ENCODE results near the gene PHACTR4.
"Not testable (repeated sequence)": the region's sequence is repeated elsewhere in the genome, so short reads cannot be mapped to it uniquely, and the experiment has no call there.

The PHACTR4 gene

DNA sequence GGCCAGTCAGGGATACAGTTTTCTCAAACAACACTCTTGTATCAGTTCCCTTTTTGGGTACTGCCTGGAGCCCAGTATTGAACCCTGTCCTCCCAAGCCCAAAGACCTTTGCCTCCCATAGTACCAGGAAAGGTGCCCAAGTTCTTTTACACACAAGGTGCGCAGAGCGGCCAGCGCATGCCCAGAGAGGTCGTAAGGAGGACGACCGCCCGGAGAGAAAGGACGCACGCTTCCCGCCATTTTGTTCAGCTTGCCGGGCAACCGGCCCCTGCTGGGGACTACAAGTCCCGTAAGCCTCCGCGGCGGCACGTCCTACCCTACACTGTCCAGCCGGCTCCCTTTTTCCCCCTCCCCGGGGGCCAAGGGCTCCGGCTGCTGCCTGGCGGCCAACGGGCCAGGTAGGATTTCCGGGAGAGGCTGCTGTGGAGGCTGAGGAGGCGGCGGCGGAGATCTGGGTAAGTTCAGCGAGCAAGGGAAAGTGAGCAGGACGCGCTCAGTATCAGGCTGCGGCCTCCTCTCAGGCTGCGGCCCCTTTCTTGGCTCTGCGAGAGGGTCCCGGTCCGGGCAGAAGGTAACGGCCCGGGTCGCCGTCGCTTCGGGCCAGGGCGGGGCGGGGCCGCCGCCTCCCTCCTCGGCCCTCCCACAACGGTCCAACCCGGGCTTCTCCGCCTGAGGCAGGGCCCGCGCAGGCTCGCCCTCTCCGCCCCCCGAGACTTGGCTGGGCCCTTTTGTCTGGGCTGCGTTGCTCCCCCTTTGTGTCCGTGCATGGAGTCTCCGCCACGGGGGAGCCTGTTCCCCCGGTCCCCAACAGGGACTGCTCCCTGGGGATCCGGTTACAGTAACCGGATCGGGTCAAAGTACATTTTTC lies at the start of gene PHACTR4:
Gene PHACTR4, plus strand, starts transcription at position 370 of the 868 bp plus-strand sequence. CDS start 37,708 bp downstream, outside the sequence.
- DNase-seq (ENCODE audit: extremely low read depth, low read depth) = peak; percentile 77
- TF ChIP-seq, protein P1, sequence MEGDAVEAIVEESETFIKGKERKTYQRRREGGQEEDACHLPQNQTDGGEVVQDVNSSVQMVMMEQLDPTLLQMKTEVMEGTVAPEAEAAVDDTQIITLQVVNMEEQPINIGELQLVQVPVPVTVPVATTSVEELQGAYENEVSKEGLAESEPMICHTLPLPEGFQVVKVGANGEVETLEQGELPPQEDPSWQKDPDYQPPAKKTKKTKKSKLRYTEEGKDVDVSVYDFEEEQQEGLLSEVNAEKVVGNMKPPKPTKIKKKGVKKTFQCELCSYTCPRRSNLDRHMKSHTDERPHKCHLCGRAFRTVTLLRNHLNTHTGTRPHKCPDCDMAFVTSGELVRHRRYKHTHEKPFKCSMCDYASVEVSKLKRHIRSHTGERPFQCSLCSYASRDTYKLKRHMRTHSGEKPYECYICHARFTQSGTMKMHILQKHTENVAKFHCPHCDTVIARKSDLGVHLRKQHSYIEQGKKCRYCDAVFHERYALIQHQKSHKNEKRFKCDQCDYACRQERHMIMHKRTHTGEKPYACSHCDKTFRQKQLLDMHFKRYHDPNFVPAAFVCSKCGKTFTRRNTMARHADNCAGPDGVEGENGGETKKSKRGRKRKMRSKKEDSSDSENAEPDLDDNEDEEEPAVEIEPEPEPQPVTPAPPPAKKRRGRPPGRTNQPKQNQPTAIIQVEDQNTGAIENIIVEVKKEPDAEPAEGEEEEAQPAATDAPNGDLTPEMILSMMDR (IDR thresholded peaks at IDR 0.05; ENCODE audit: low read depth, low read length, missing control alignments) = no peak
- peak within 1 kb of the TSS; percentile 78 for H3K4me3 ChIP-seq (replicated peaks; ENCODE audit: low read depth, low read length)

DNA sequence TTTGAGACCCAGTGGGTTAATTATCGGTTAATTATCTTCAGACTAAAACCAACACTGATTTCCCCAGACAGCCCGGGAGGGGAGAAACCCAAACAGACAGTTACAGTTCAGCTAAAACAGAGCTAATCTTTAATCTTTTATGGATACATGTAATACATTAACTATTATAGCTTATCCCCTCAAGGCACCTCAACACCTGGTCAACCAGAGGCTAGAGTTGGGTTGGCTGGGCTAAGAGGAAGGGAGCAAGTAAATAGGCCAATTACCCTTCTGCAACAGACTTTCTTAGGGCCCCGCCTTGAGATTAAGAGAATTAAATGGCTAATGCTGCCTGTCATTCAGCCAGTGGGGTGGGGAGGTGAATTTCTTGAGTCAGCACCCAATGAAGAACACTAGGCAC lies 47.3 kb upstream of the PHACTR4 start:
- no peak overlapping the region for H3K4me3 ChIP-seq (replicated peaks; ENCODE audit: low read depth, low read length)
- no peak for DNase-seq (ENCODE audit: extremely low read depth, low read depth)
- TF ChIP-seq, protein P1 (IDR thresholded peaks at IDR 0.05; ENCODE audit: low read depth, low read length, missing control alignments) = no peak

DNA sequence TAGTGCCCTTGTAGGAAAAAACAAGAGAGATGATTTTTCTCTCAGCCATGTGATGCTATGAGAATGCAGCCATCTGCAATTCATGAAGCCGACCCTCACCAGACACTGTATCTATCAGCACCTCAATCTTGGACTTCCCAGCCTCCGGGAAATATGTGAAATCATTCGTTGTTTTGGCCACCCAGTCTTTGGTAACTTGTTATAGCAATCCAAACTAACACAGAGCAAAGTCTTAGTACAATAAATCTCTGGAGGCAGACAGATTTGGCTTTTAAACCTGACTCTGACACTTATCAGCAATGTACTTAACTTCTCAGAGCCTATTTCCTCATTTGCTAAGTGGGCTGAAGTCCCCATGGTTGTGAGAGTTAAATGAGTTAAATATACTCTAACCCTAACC lies 45.8 kb upstream of the PHACTR4 start:
- no peak overlapping the region for H3K4me3 ChIP-seq (replicated peaks; ENCODE audit: low read depth, low read length)
- TF ChIP-seq, protein P1 (IDR thresholded peaks at IDR 0.05; ENCODE audit: low read depth, low read length, missing control alignments) = no peak
- no peak for DNase-seq (ENCODE audit: extremely low read depth, low read depth)

DNA sequence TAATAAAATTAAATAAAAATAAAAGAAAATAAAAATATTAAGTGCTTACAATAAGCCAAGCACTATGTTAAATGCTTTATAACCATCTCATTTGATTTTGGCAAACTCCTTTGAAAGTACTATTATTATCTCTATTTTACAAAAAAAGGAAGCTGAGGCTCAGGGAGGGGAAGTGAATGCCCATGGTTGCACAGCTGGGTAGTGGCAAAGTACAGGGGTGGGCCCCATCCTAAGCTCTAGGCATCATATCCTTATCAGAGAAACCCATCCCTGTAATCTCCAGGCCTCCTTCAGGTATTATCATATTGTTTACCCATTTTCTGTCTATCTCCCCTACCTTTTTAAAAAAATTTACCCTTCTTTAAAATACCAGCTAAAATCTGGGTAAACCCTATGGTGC lies 43.0 kb upstream of the PHACTR4 start:
- no peak overlapping the region for H3K4me3 ChIP-seq (replicated peaks; ENCODE audit: low read depth, low read length)
- TF ChIP-seq, protein P1 (IDR thresholded peaks at IDR 0.05; ENCODE audit: low read depth, low read length, missing control alignments) = no peak
- DNase-seq (ENCODE audit: extremely low read depth, low read depth) = no peak

DNA sequence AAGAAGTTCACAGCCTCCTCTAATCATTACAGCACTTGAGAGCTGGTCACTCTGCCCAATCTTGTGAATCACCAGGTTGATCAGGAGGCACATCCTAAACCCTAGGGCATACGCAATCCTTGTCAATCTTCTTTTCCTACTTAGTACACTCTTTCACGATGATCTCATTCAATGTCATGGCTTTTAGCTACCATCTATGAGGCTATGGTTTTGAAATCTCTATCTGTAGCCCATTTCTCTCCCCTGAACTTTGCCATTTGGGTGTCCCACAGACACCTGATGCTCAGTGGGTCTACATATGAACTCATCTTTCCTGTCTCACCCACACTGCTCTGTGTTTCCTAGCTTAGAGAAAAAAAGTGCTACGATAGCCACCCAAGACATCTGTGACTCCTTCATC lies 42.6 kb upstream of the PHACTR4 start:
- DNase-seq (ENCODE audit: extremely low read depth, low read depth) = no peak
- no peak overlapping the region for H3K4me3 ChIP-seq (replicated peaks; ENCODE audit: low read depth, low read length)
- TF ChIP-seq, protein P1 (IDR thresholded peaks at IDR 0.05; ENCODE audit: low read depth, low read length, missing control alignments) = no peak

DNA sequence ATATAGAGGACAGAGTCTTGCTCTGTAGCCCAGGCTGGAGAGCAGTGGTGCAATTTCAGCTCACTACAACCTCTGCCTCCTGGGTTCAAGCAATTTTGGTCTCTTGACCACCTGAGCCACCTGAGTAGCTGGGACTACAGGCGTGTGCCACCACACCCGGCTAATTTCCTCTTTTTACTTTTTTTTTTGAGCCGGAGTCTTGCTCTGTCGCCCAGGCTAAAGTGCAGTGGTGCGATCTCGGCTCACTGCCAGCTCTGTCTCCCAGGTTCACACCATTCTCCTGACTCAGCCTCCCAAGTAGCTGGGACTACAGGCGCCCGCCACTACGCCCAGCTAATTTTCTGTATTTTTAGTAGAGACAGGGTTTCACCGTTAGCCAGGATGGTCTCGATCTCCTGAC lies 42.1 kb upstream of the PHACTR4 start:
- DNase-seq (ENCODE audit: extremely low read depth, low read depth); H3K4me3 ChIP-seq (replicated peaks; ENCODE audit: low read depth, low read length): not testable (repeated sequence)

DNA sequence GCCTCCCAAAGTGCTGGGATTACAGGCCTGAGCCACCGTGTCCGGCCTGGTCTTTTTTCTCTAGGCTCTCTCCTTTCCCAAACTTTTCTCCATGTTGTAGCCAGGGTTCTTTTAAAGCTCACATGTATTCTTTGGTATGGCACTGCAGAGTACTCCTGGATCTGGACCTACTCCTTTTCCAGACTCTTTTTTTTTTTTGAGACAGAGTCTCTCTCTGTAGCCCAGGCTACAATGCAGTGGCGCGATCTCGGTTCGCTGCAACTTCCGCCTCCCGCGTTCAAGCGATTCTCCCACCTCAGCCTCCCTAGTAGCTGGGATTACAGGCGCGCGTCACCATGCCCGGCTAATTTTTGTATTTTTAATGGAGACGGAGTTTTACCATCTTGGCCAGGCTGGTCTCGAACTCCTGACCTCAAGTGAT lies 41.3 kb upstream of the PHACTR4 start:
- peak overlapping the region; percentile 63 for H3K4me3 ChIP-seq (replicated peaks; ENCODE audit: low read depth, low read length)
- DNase-seq (ENCODE audit: extremely low read depth, low read depth) = no peak
- TF ChIP-seq, protein P1 (IDR thresholded peaks at IDR 0.05; ENCODE audit: low read depth, low read length, missing control alignments) = no peak
